SU-DHL-6 (cell line): ENCODE results near the gene UBE3C.

Experiments
- H2AFZ ChIP-seq: fragments of 200-600 bp; sonication (generic); 2 replicates; pipeline ENCODE4 v1.6.1; 2014; ENCODE audit warnings: low read depth, mild to moderate bottlenecking, moderate library complexity, mixed read lengths, antibody characterized with exemption, low read length; ENCODE audit not compliant: severe bottlenecking
- H3F3A ChIP-seq: fragments of 200-600 bp; shearing (Covaris generic); 2 replicates; pipeline ENCODE4 v1.6.0; 2016; ENCODE audit warnings: antibody characterized with exemption, mild to moderate bottlenecking; ENCODE audit not compliant: insufficient read depth
- H3K27ac ChIP-seq: fragments of 200-600 bp; sonication (generic); 2 replicates; pipeline ENCODE4 v1.5.1; 2016; ENCODE audit warnings: low read depth, mild to moderate bottlenecking, low read length, moderate library complexity, mixed read lengths
- H3K27me3 ChIP-seq: fragments of 200-600 bp; sonication (generic), shearing (Covaris generic); 2 replicates; pipeline ENCODE4 v1.6.0; 2014; ENCODE audit warnings: mild to moderate bottlenecking, low read length
- H3K36me3 ChIP-seq: fragments of 200-600 bp; sonication (generic); 2 replicates; pipeline ENCODE4 v1.6.1; 2014; ENCODE audit warnings: mild to moderate bottlenecking, low read length, mixed read lengths
- H3K4me2 ChIP-seq: fragments of 300-600, 200-600 bp; shearing (Covaris generic), sonication (generic); 2 replicates; pipeline ENCODE4 v1.6.0; 2014; ENCODE audit warnings: low read length, low read depth, mild to moderate bottlenecking; ENCODE audit not compliant: poor library complexity, severe bottlenecking
- H3K4me3 ChIP-seq: fragments of 200-600 bp; sonication (generic); 2 replicates; pipeline ENCODE4 v1.5.1; 2014; ENCODE audit warnings: antibody characterized with exemption, low read length, mild to moderate bottlenecking, mixed read lengths; ENCODE audit not compliant: insufficient read depth, poor library complexity, severe bottlenecking
- H3K79me2 ChIP-seq: fragments of 200-600 bp; sonication (generic); 2 replicates; pipeline ENCODE4 v1.6.1; 2014; ENCODE audit warnings: mild to moderate bottlenecking, low read length, moderate library complexity; ENCODE audit not compliant: insufficient read depth
- H3K9ac ChIP-seq: fragments of 200-600 bp; sonication (generic); 2 replicates; pipeline ENCODE4 v1.7.0; 2014; ENCODE audit warnings: mild to moderate bottlenecking, low read length
- H3K9me2 ChIP-seq: fragments of 200-600 bp; sonication (generic); replicated peaks from 2 replicates; pipeline ENCODE4 v1.6.1; 2014; ENCODE audit warnings: low read length; ENCODE audit not compliant: insufficient read depth
- H3K9me3 ChIP-seq: fragments of 200-600 bp; sonication (generic); 2 replicates; pipeline ENCODE4 v1.6.1; 2014; ENCODE audit warnings: low read length, mixed read lengths; ENCODE audit not compliant: insufficient read depth
- H4K20me1 ChIP-seq: fragments of 200-600 bp; sonication (generic); 2 replicates; pipeline ENCODE4 v1.6.1; 2014; ENCODE audit warnings: low read depth, mild to moderate bottlenecking, antibody characterized with exemption, low read length, moderate library complexity, mixed read lengths
- CTCF ChIP-seq: fragments of 200-600 bp; sonication (generic); IDR thresholded peaks from one replicate; pipeline ENCODE4 v1.5.1; 2017; ENCODE audit warnings: antibody characterized with exemption, mild to moderate bottlenecking, low read length, moderate library complexity; ENCODE audit not compliant: insufficient read depth, poor library complexity, severe bottlenecking
- EZH2phosphoT487 ChIP-seq: fragments of 200-600 bp; sonication (generic), shearing (Covaris generic); conservative IDR thresholded peaks from 2 replicates; pipeline ENCODE4 v1.6.1; 2018; ENCODE audit warnings: mild to moderate bottlenecking, antibody characterized with exemption, low read length, moderate library complexity, mixed read lengths

Gene UBE3C

GRCh38 chr7:157132796-157133195 lies 5.9 kb upstream of the UBE3C start:
- H4K20me1 ChIP-seq = no peaks in the 10 kb centered on the region
- no peak for TF ChIP-seq EZH2phosphoT487
- no peak for TF ChIP-seq CTCF
- H3K4me3 ChIP-seq = no peak overlapping the region
- no peak overlapping the region for H2AFZ ChIP-seq
- no peaks in the 10 kb centered on the region for H3K79me2 ChIP-seq
- H3K9me2 ChIP-seq = no peaks in the 10 kb centered on the region
- H3K27ac ChIP-seq = no peak overlapping the region
- H3F3A ChIP-seq = peaks cover 3% of the 10 kb centered on the region
- no peaks in the 10 kb centered on the region for H3K9me3 ChIP-seq
- H3K9ac ChIP-seq = no peak overlapping the region
- H3K36me3 ChIP-seq = no peaks in the 10 kb centered on the region
- no peak overlapping the region for H3K4me2 ChIP-seq
- H3K27me3 ChIP-seq = no peaks in the 10 kb centered on the region

GRCh38 chr7:157133304-157133703 lies 5.4 kb upstream of the UBE3C start:
- Histone ChIP-seq H3K4me2 (no peak overlapping the region), H3K27ac (no peak overlapping the region), H3K27me3 (no peaks in the 10 kb centered on the region), H3K9me2 (no peaks in the 10 kb centered on the region), H3K4me3 (no peak overlapping the region), H3K9ac (no peak overlapping the region), H3K36me3 (no peaks in the 10 kb centered on the region), H3K9me3 (no peaks in the 10 kb centered on the region), H2AFZ (no peak overlapping the region), H3K79me2 (no peaks in the 10 kb centered on the region), H3F3A (peaks cover 8% of the 10 kb centered on the region), H4K20me1 (no peaks in the 10 kb centered on the region)
- no peak for TF ChIP-seq CTCF
- no peak for TF ChIP-seq EZH2phosphoT487

- Histone ChIP-seq H3K4me2 (no peak overlapping the region), H3K27ac (no peak overlapping the region), H3K79me2 (peaks cover 23% of the 10 kb centered on the region), H3K27me3 (no peaks in the 10 kb centered on the region), H3K9ac (no peak overlapping the region), H3F3A (peaks cover 9% of the 10 kb centered on the region), H3K4me3 (no peak overlapping the region), H3K9me2 (no peaks in the 10 kb centered on the region), H3K9me3 (no peaks in the 10 kb centered on the region), H2AFZ (no peak overlapping the region), H3K36me3 (no peaks in the 10 kb centered on the region), H4K20me1 (peaks cover 4% of the 10 kb centered on the region; the same call in 1 of the 2 replicates)
- TF ChIP-seq EZH2phosphoT487 (no peak), CTCF (no peak)
These were observed 2.4 kb upstream of the UBE3C start for GRCh38 chr7:157136372-157136771.
